Osteoblast (primary cell): ENCODE data around the gene DYNC2H1. TPM values are rescaled to one million over a fixed set of nuclear protein-coding genes. Genes with fewer than 3 reads are reported as not detected.

Source experiments
- DNase-seq: peaks from one replicate; pipeline ENCODE4 v3.0.0; 2011; ENCODE audit warnings: low spot score, mixed read lengths; ENCODE audit not compliant: insufficient read length; ENCODE audit errors: missing footprints
- H2AFZ ChIP-seq: 2 replicates; pipeline ENCODE4 v1.6.0; 2011; ENCODE audit warnings: mild to moderate bottlenecking, low read length
- H3K27ac ChIP-seq: 2 replicates; pipeline ENCODE4 v1.5.1; 2011; ENCODE audit warnings: mild to moderate bottlenecking, low read depth, low read length, moderate library complexity
- H3K27me3 ChIP-seq: 2 replicates; pipeline ENCODE4 v1.6.0; 2012; ENCODE audit warnings: mild to moderate bottlenecking, control low read depth, inconsistent platforms, low read length, moderate library complexity; ENCODE audit not compliant: insufficient read depth
- H3K36me3 ChIP-seq: 2 replicates; pipeline ENCODE4 v1.5.1; 2011; ENCODE audit warnings: mild to moderate bottlenecking, low read length, control low read depth, moderate library complexity; ENCODE audit not compliant: insufficient read depth
- H3K4me1 ChIP-seq: 2 replicates; pipeline ENCODE4 v1.5.1; 2011; ENCODE audit warnings: mild to moderate bottlenecking, low read length, control low read depth, moderate library complexity; ENCODE audit not compliant: insufficient read depth
- H3K4me2 ChIP-seq: 2 replicates; pipeline ENCODE4 v1.6.0; 2011; ENCODE audit warnings: mild to moderate bottlenecking, low read length; ENCODE audit not compliant: insufficient read depth
- H3K4me3 ChIP-seq: fragments of 200-600 bp; sonication (generic); 3 replicates; pipeline ENCODE4 v1.5.1; 2012; ENCODE audit warnings: mild to moderate bottlenecking, low read length, inconsistent platforms; ENCODE audit not compliant: insufficient read depth
- H3K79me2 ChIP-seq: 2 replicates; pipeline ENCODE4 v1.6.0; 2012; ENCODE audit warnings: mild to moderate bottlenecking, low read length, control low read depth, inconsistent platforms; ENCODE audit not compliant: insufficient read depth
- H3K9me3 ChIP-seq: 2 replicates; pipeline ENCODE4 v1.5.1; 2011; ENCODE audit warnings: low read depth, low read length, control low read depth
- H4K20me1 ChIP-seq: 2 replicates; pipeline ENCODE4 v1.6.0; 2012; ENCODE audit warnings: mild to moderate bottlenecking, low read length, control low read depth; ENCODE audit not compliant: insufficient read depth
- total RNA-seq: library from RNA; depleted of rRNA; stranded (reverse); fragments of >200 nt; gene quantifications from 2 replicates; pipeline ENCODE4 v1.2.3, GENCODE V29; 2012
- TF ChIP-seq, protein P1 (sequence below): IDR thresholded peaks from 2 replicates; pipeline ENCODE4 v1.5.1; 2011; ENCODE audit warnings: mild to moderate bottlenecking, low read depth, low read length, moderate library complexity; ENCODE audit errors: extremely low read depth

The DYNC2H1 gene
- total RNA-seq, 1 donor: 82.2 TPM

DNA sequence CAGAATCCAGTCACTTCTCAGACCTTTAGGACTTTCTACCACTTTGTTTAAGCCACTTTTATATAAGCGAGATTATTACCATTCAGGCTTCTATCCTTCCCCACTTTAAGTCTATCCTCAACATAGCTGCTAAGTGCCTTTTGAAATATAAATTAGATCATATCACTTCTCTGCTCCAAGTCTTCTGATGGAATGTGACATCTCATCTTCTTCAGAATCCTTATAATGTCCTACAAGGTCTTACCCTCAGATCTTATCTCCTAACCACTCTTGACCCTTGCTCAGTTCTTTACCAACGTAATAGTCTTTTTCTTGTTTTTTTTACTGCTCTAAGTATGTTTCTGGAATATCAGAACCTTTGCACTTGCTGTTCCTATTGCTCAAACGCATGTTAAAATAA is 188.7 kb downstream of the DYNC2H1 start:
- Histone ChIP-seq H3K36me3 (peaks cover 15% of the 10 kb centered on the region), H3K9me3 (peaks cover 8% of the 10 kb centered on the region), H2AFZ (no peak overlapping the region)

DNA sequence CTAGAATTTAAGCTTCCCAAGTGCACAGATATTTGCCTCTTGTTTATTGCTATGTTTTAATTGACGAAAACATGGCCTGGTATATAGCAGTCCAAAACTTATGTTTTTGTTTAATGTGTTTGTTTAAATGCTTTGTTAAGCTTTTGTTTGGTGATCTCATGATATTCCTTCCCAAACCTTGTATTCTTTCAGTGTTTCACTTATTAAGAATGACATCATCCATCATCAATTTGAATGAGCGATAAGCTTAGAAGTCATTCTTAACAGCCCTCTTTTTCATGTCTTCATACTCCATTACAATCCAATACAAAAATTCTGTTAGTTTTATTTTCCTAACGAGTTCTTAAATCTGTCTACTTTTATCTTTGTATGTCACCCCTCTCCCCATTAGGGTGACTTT is 206.0 kb downstream of the DYNC2H1 start:
- no peaks in the 10 kb centered on the region for H4K20me1 ChIP-seq
- H3K4me3 ChIP-seq: no peak overlapping the region
- H3K27me3 ChIP-seq: no peaks in the 10 kb centered on the region
- H3K9me3 ChIP-seq: no peaks in the 10 kb centered on the region
- H2AFZ ChIP-seq: no peak overlapping the region
- H3K4me1 ChIP-seq: no peaks in the 10 kb centered on the region
- no peaks in the 10 kb centered on the region for H3K79me2 ChIP-seq
- no peaks in the 10 kb centered on the region for H3K36me3 ChIP-seq
- no peak overlapping the region for H3K4me2 ChIP-seq
- DNase-seq: no peak
- H3K27ac ChIP-seq: no peak overlapping the region
- TF ChIP-seq, protein P1, sequence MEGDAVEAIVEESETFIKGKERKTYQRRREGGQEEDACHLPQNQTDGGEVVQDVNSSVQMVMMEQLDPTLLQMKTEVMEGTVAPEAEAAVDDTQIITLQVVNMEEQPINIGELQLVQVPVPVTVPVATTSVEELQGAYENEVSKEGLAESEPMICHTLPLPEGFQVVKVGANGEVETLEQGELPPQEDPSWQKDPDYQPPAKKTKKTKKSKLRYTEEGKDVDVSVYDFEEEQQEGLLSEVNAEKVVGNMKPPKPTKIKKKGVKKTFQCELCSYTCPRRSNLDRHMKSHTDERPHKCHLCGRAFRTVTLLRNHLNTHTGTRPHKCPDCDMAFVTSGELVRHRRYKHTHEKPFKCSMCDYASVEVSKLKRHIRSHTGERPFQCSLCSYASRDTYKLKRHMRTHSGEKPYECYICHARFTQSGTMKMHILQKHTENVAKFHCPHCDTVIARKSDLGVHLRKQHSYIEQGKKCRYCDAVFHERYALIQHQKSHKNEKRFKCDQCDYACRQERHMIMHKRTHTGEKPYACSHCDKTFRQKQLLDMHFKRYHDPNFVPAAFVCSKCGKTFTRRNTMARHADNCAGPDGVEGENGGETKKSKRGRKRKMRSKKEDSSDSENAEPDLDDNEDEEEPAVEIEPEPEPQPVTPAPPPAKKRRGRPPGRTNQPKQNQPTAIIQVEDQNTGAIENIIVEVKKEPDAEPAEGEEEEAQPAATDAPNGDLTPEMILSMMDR: no peak

More for the DNA sequence above, 188.7 kb downstream of the DYNC2H1 start:
- Histone ChIP-seq H3K27me3 (no peaks in the 10 kb centered on the region), H4K20me1 (no peaks in the 10 kb centered on the region), H3K4me3 (no peak overlapping the region), H3K4me1 (peaks cover 4% of the 10 kb centered on the region), H3K4me2 (no peak overlapping the region), H3K79me2 (no peaks in the 10 kb centered on the region), H3K27ac (no peak overlapping the region)
- DNase-seq: no peak
- TF ChIP-seq, protein P1: no peak

DNA sequence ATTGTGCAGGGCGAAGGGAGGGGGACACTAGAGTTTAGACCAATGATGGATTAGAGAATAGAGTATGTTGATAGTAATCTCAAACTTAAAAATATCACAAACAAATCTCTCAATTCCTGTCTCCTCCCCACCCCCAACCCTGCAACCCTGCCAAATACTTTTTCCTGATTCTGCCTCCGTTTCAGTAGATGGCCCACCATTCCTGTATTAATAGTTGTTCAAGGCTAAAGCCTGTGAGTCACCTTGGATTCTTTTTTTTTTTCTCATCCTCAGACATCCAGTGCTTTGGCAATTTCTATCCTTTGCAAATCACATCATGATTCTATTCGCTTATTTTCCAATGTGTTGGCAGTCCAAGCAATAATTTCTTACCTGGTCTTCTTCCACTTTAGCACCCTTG is 207.9 kb downstream of the DYNC2H1 start:
- DNase-seq: no peak
- Histone ChIP-seq H3K27me3 (no peaks in the 10 kb centered on the region), H3K4me3 (no peak overlapping the region), H3K27ac (no peak overlapping the region), H3K4me2 (no peak overlapping the region), H3K36me3 (no peaks in the 10 kb centered on the region), H3K4me1 (no peaks in the 10 kb centered on the region), H3K9me3 (no peaks in the 10 kb centered on the region), H3K79me2 (no peaks in the 10 kb centered on the region), H2AFZ (no peak overlapping the region), H4K20me1 (no peaks in the 10 kb centered on the region)
- TF ChIP-seq, protein P1: no peak

DNA sequence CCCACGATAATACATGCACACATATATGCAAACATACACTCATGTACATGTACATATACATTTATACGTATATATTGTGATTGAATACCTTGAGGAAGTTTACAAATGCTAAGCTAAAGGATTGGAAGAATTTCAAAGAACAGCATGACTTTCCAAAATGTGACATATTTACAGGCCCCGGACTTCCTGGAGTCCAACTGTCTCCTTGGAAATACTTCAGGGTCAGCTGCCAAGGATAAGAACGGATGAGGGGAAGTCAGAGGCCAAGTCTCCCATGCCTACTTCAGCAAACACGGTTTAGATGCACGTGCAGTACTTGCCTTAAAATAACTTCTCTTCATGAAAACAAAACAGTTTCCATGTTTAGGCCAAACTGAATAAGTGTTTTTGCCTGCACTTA is 213.6 kb downstream of the DYNC2H1 start:
- H3K4me1 ChIP-seq: peaks cover 6% of the 10 kb centered on the region
- no peaks in the 10 kb centered on the region for H3K27me3 ChIP-seq
- H3K4me3 ChIP-seq: no peak overlapping the region
- TF ChIP-seq, protein P1: no peak
- H3K9me3 ChIP-seq: no peaks in the 10 kb centered on the region
- no peaks in the 10 kb centered on the region for H3K36me3 ChIP-seq
- DNase-seq: no peak
- H3K4me2 ChIP-seq: no peak overlapping the region
- H3K27ac ChIP-seq: no peak overlapping the region
- H2AFZ ChIP-seq: no peak overlapping the region
- no peaks in the 10 kb centered on the region for H4K20me1 ChIP-seq
- no peaks in the 10 kb centered on the region for H3K79me2 ChIP-seq
